Measurements from ENCODE around the gene C11orf54. TPM values are rescaled to one million over a fixed set of nuclear protein-coding genes. Genes with fewer than 3 reads are reported as not detected.

The C11orf54 gene
- total and polyA plus RNA-seq, 10 of the 15 experiments (the other 5 are each of a cell fraction or from before 2014, with no cell fraction given): 15.1 to 32.3 (median 26.8) TPM

- peak; percentile 78 for TF ChIP-seq MTA2 (IDR thresholded peaks at IDR 0.05; ENCODE audit: low read depth)
Observed at GRCh38 chr11:93756748-93757147, 15.3 kb downstream of the C11orf54 start (continued).

GRCh38 chr11:93757301-93757700 is 15.8 kb downstream of the C11orf54 start:
- in situ Hi-C loops (cut with MboI): no loop called here

More at GRCh38 chr11:93757301-93757700, 15.8 kb downstream of the C11orf54 start:
- ChIA-PET POLR2A (interaction anchor here (0.7 to 2.2 kb wide), 3 partner anchors 14 to 28 kb away, joined by 4 to 27 read pairs (median 5); partner anchors contain the start of genes C11orf54, MED17 and TAF1D), RAD21 (ENCODE audit: unreplicated experiment) (interaction anchor here (1.4 kb wide), 1 partner anchor 27 kb away, joined by 5 read pairs; the partner anchor contains the start of gene MED17), SMC1A (ENCODE audit: uncharacterized antibody, unreplicated experiment) (no interaction called here), CTCF (interaction anchor here (1.9 kb wide), 1 partner anchor 10 kb away, joined by 7 read pairs; no protein-coding TSS in a partner anchor)
- TF ChIP-seq ZBTB33 (IDR thresholded peaks at IDR 0.05) (no peak), KAT2A (conservative IDR thresholded peaks at IDR 0.05; ENCODE audit: control insufficient read depth, low read depth, low read length) (no peak), MTA3 (IDR thresholded peaks at IDR 0.05; ENCODE audit: borderline replicate concordance, low read length) (no peak), ESRRA (IDR thresholded peaks at IDR 0.05; ENCODE audit: low read length) (no peak), TCF3 (IDR thresholded peaks at IDR 0.05; ENCODE audit: borderline replicate concordance, insufficient read depth, low read depth, low read length) (no peak), POU2F2 (IDR thresholded peaks at IDR 0.05; ENCODE audit: borderline replicate concordance, low read depth, low read length) (no peak), SREBF2 (IDR thresholded peaks at IDR 0.05; ENCODE audit: low read length) (no peak)
- 94% methylated on average over 3 of the region's 3 CpGs for WGBS (ENCODE audit: insufficient coverage, insufficient replicate concordance, low lambda C conversion rate, missing lambda C conversion rate)
- no peak for FAIRE-seq
- H3K9ac ChIP-seq (ENCODE audit: control insufficient read depth, insufficient read depth, low read length): no peak overlapping the region
- no peak overlapping the region; the same call in 1 of the 2 replicates for H3K27ac ChIP-seq (ENCODE audit: control insufficient read depth, insufficient read depth)
- no peak overlapping the region for H3K4me2 ChIP-seq (ENCODE audit: control insufficient read depth, insufficient read depth)
- H4K20me1 ChIP-seq (ENCODE audit: control insufficient read depth, insufficient read depth): no peaks in the 10 kb centered on the region
- DNase-seq (ENCODE audit: low read depth, low spot score): no peak
- no peak overlapping the region for H3K4me3 ChIP-seq
- no peaks in the 10 kb centered on the region for H3K27me3 ChIP-seq (replicated peaks in 1 of 2; ENCODE audit: control insufficient read depth in 2 of 2, insufficient read depth in 2 of 2, low read length in 1 of 2)
- BruUV-seq (replicated peaks): no TSS peak
- H3K36me3 ChIP-seq (ENCODE audit: control insufficient read depth in 2 of 2, insufficient read depth in 2 of 2, low read length in 1 of 2): peaks cover 6% of the 10 kb centered on the region in 2 experiments; a peak in 3 of 4 replicates
- intact Hi-C loops (cut with micrococcal nuclease; ENCODE audit: unreplicated experiment): no loop called here
- H2AFZ ChIP-seq (ENCODE audit: control insufficient read depth, low read depth, low read length): no peak overlapping the region
- H3K79me2 ChIP-seq (ENCODE audit: control insufficient read depth, insufficient read depth, low read length): no peaks in the 10 kb centered on the region
- ATAC-seq: no peak
- peaks cover 3% of the 10 kb centered on the region; the same call in 1 of the 2 replicates for H3K4me1 ChIP-seq (ENCODE audit: control insufficient read depth, insufficient read depth, low read length)
- no peaks in the 10 kb centered on the region for H3K9me3 ChIP-seq (replicated peaks; ENCODE audit: control insufficient read depth, insufficient read depth, low read length)
